ENCODE data around the gene RPA3. TPM values are rescaled to one million over a fixed set of nuclear protein-coding genes. Genes with fewer than 3 reads are reported as not detected.

Gene RPA3
- total RNA-seq, 1 experiment from 2014 or later, result 87.5 TPM

- TF ChIP-seq SRF (IDR thresholded peaks at IDR 0.05; ENCODE audit: low read depth) (peak; percentile 32; the same call in 1 of the 2 replicates), JUND (IDR thresholded peaks at IDR 0.05) (peak; percentile 44), CEBPB (IDR thresholded peaks at IDR 0.05; ENCODE audit: low read depth) (0 out of 2 replicates have a peak, but pooled peaks have one; percentile 31), SP1 (IDR thresholded peaks at IDR 0.05; ENCODE audit: low read depth) (peak; percentile 33; the same call in 1 of the 2 replicates), CBX3 (IDR thresholded peaks at IDR 0.05; ENCODE audit: low read depth) (no peak), EGR1 (IDR thresholded peaks at IDR 0.05; ENCODE audit: low read depth) (no peak), FOSL1 (IDR thresholded peaks at IDR 0.05; ENCODE audit: low read depth) (peak; percentile 57; the same call in 1 of the 2 replicates)
- Histone ChIP-seq H3K27me3 (ENCODE audit: insufficient read depth, low read length) (no peaks in the 10 kb centered on the region), H2AFZ (ENCODE audit: low read depth, low read length, poor library complexity, severe bottlenecking) (no peak overlapping the region), H3K9me2 (ENCODE audit: insufficient read depth) (no peaks in the 10 kb centered on the region), H3K4me3 (replicated peaks in 1 of 2; ENCODE audit: low read depth in 1 of 2, low read length in 2 of 2) (no peak overlapping the region), H3K79me2 (ENCODE audit: insufficient read depth, low read length) (no peaks in the 10 kb centered on the region), H3K9me3 (ENCODE audit: control insufficient read depth in 1 of 2, insufficient read depth in 1 of 2, low read depth in 1 of 2, low read length in 2 of 2) (no peaks in the 10 kb centered on the region), H3K27ac (ENCODE audit: low read depth, low read length) (no peak overlapping the region; the same call in 1 of the 2 replicates), H3K36me3 (ENCODE audit: control insufficient read depth in 1 of 2, insufficient read depth in 2 of 2, low read length in 2 of 2) (no peaks in the 10 kb centered on the region), H4K20me1 (ENCODE audit: insufficient read depth) (no peaks in the 10 kb centered on the region), H3K9ac (ENCODE audit: low read length) (no peak overlapping the region), H3K4me1 (ENCODE audit: control insufficient read depth in 1 of 2, insufficient read depth in 2 of 2, low read length in 2 of 2) (peaks cover 29 to 47% of the 10 kb centered on the region in 2 experiments), H3K4me2 (ENCODE audit: low read length) (peak overlapping the region; percentile 49)
- ATAC-seq (peak; percentile 60), DNase-seq (ENCODE audit: low read depth, low spot score) (peak; percentile 51)
- BruUV-seq (replicated peaks), result no TSS peak
- intact Hi-C loops (cut with micrococcal nuclease), result no loop called here
- POLR2A ChIA-PET, result no interaction called here
- CTCF ChIA-PET, result interaction anchor here (1.1 kb wide), 1 partner anchor 13 kb away, joined by 4 read pairs; no protein-coding TSS in a partner anchor
- RAD21 ChIA-PET (ENCODE audit: low non-redundant PET in 1 of 2, low total read pairs in 2 of 2, uncharacterized antibody in 2 of 2, unreplicated experiment in 2 of 2), result no interaction called here
These were observed 24.5 kb downstream of the RPA3 start for GRCh38 chr7:7693881-7694280.

- Histone ChIP-seq H3K9ac (ENCODE audit: low read length) (no peak overlapping the region), H3K4me1 (ENCODE audit: control insufficient read depth in 1 of 2, insufficient read depth in 2 of 2, low read length in 2 of 2) (peaks cover 4 to 7% of the 10 kb centered on the region in 2 experiments; a peak in 3 of 4 replicates), H3K79me2 (ENCODE audit: insufficient read depth, low read length) (no peaks in the 10 kb centered on the region), H3K4me3 (replicated peaks in 1 of 2; ENCODE audit: low read depth in 1 of 2, low read length in 2 of 2) (no peak overlapping the region), H3K36me3 (ENCODE audit: control insufficient read depth in 1 of 2, insufficient read depth in 2 of 2, low read length in 2 of 2) (no peaks in the 10 kb centered on the region), H2AFZ (ENCODE audit: low read depth, low read length, poor library complexity, severe bottlenecking) (no peak overlapping the region), H4K20me1 (ENCODE audit: insufficient read depth) (no peaks in the 10 kb centered on the region), H3K4me2 (ENCODE audit: low read length) (no peak overlapping the region), H3K9me3 (ENCODE audit: control insufficient read depth in 1 of 2, insufficient read depth in 1 of 2, low read depth in 1 of 2, low read length in 2 of 2) (no peaks in the 10 kb centered on the region), H3K9me2 (ENCODE audit: insufficient read depth) (no peaks in the 10 kb centered on the region), H3K27ac (ENCODE audit: low read depth, low read length) (no peak overlapping the region), H3K27me3 (ENCODE audit: insufficient read depth, low read length) (no peaks in the 10 kb centered on the region)
- ATAC-seq, result no peak
- TF ChIP-seq EZH2phosphoT487 (IDR thresholded peaks at IDR 0.05; ENCODE audit: borderline replicate concordance) (no peak), REST (IDR thresholded peaks at IDR 0.05; ENCODE audit: low read depth) (no peak), ZNF274 (IDR thresholded peaks at IDR 0.05; ENCODE audit: low read depth, low read length) (no peak), RAD21 (IDR thresholded peaks at IDR 0.05; ENCODE audit: low read depth) (no peak), POLR2A (IDR thresholded peaks at IDR 0.05; ENCODE audit: borderline replicate concordance, extremely low read depth, insufficient read depth, insufficient read length) (no peak)
- no peak for DNase-seq (ENCODE audit: low read depth, low spot score)
- ChIA-PET CTCF (interaction anchor here (3.1 kb wide), 1 partner anchor 8 kb away, joined by 18 read pairs; no protein-coding TSS in a partner anchor), RAD21 (ENCODE audit: low non-redundant PET in 1 of 2, low total read pairs in 2 of 2, uncharacterized antibody in 2 of 2, unreplicated experiment in 2 of 2) (no interaction called here), POLR2A (no interaction called here)
- intact Hi-C loops (cut with micrococcal nuclease), result loop anchor here (10.0 kb wide), 1 partner anchor 346 kb away; no protein-coding TSS in a partner anchor
- BruUV-seq (replicated peaks), result no TSS peak
These were observed 29.5 kb downstream of the RPA3 start for GRCh38 chr7:7688956-7689355.

All from HCT116 (cell line).